OCI-LY7 (cell line): Measurements from ENCODE around the gene SEPSECS. TPM values are rescaled to one million over a fixed set of nuclear protein-coding genes. Genes with fewer than 3 reads are reported as not detected.

Experiments used
- BruUV-seq: library from RNA; stranded (reverse); fragments of 400-500 nt; replicated peaks from 2 replicates; lab custom pipeline; 2021; lab: Mats Ljungman, UMichigan
- CTCF ChIA-PET: fragments of 300-600 bp; sonication (Branson Sonifier 250); formaldehyde crosslinking; loops from one replicate; lab custom pipeline; 2022; ENCODE audit warnings: antibody characterized with exemption; ENCODE audit not compliant: unreplicated experiment; lab: Charles Lee
- POLR2A ChIA-PET: fragments of 300-600 bp; sonication (Branson Sonifier 250); formaldehyde crosslinking; loops from one replicate; lab custom pipeline; 2022; ENCODE audit warnings: antibody characterized with exemption; lab: Charles Lee
- DNase-seq: peaks from one replicate; pipeline ENCODE4 v3.0.0-alpha.2; 2015; ENCODE audit warnings: low spot score
- H2AFZ ChIP-seq: fragments of 200-600 bp; sonication (generic), shearing (Covaris generic); 2 replicates; pipeline ENCODE4 v1.6.1; 2014; ENCODE audit warnings: mild to moderate bottlenecking, antibody characterized with exemption, low read length, moderate library complexity
- H3K27ac ChIP-seq: fragments of 200-600 bp; sonication (generic); 2 replicates; pipeline ENCODE4 v1.5.1; 2014; ENCODE audit warnings: mixed run types, low read depth, mild to moderate bottlenecking, moderate library complexity, low read length, inconsistent platforms; ENCODE audit not compliant: poor library complexity, severe bottlenecking
- H3K36me3 ChIP-seq: fragments of 200-600 bp; sonication (generic); 2 replicates; pipeline ENCODE4 v1.6.1; 2014; ENCODE audit warnings: mild to moderate bottlenecking, antibody characterized with exemption, low read length, moderate library complexity, mixed read lengths; ENCODE audit not compliant: insufficient read depth
- H3K4me1 ChIP-seq: fragments of 200-600 bp; sonication (generic); 2 replicates; pipeline ENCODE4 v1.5.1; 2014; ENCODE audit warnings: mild to moderate bottlenecking, low read length; ENCODE audit not compliant: insufficient read depth, poor library complexity, severe bottlenecking
- H3K4me2 ChIP-seq: fragments of 200-600 bp; sonication (generic); 2 replicates; pipeline ENCODE4 v1.6.1; 2014; ENCODE audit warnings: mild to moderate bottlenecking, low read length
- H3K4me3 ChIP-seq: fragments of 200-600 bp; sonication (generic); 2 replicates; pipeline ENCODE4 v1.5.1; 2014; ENCODE audit warnings: mild to moderate bottlenecking, low read depth, low read length; ENCODE audit not compliant: poor library complexity, severe bottlenecking
- H3K79me2 ChIP-seq: fragments of 200-600 bp; sonication (generic); 2 replicates; pipeline ENCODE4 v1.6.1; 2016; ENCODE audit warnings: low read depth, mild to moderate bottlenecking, low read length, moderate library complexity, mixed read lengths; ENCODE audit not compliant: insufficient read depth
- H3K9me2 ChIP-seq: fragments of 200-600 bp; sonication (generic); 2 replicates; pipeline ENCODE4 v1.6.1; 2016; ENCODE audit warnings: mild to moderate bottlenecking, low read length, mixed read lengths; ENCODE audit not compliant: insufficient read depth
- H3K9me3 ChIP-seq: fragments of 200-600 bp; sonication (generic); 2 replicates; pipeline ENCODE4 v1.6.1; 2014; ENCODE audit warnings: mild to moderate bottlenecking, mixed run types, low read length, mixed read lengths
- H4K20me1 ChIP-seq: fragments of 200-600 bp; sonication (generic); 2 replicates; pipeline ENCODE4 v1.6.1; 2014; ENCODE audit warnings: mild to moderate bottlenecking, antibody characterized with exemption, low read length, moderate library complexity, mixed read lengths; ENCODE audit not compliant: insufficient read depth
- EZH2phosphoT487 ChIP-seq: fragments of 200-600 bp; sonication (generic); IDR thresholded peaks from 2 replicates; pipeline ENCODE4 v1.6.1; 2018; ENCODE audit warnings: low read depth, borderline replicate concordance, mild to moderate bottlenecking, mixed run types, antibody characterized with exemption, low read length, moderate library complexity, mixed read lengths
- intact Hi-C: fragments of 100-400 bp; cut with micrococcal nuclease; formaldehyde crosslinking; loops from one replicate; pipeline ENCODE4 v1.10.0; 2022; ENCODE audit not compliant: unreplicated experiment
- total RNA-seq, 2 experiments: library from RNA; depleted of rRNA in 1 of 2; stranded (reverse); fragments of >200 nt in 1 of 2; shearing (Covaris generic) in 1 of 2; gene quantifications; 2 replicates each; pipeline ENCODE4 v1.2.3, GENCODE V29; 2014 to 2022
- TF ChIP-seq, protein P1 (sequence below): fragments of 200-600 bp; sonication (generic); conservative IDR thresholded peaks from 2 replicates; pipeline ENCODE4 v1.5.1; 2014; ENCODE audit warnings: mild to moderate bottlenecking, antibody characterized with exemption, low read length, moderate library complexity, mixed read lengths

Gene SEPSECS
- total RNA-seq, 2 experiments from 2014 or later: 5.0 to 13.0 TPM

DNA sequence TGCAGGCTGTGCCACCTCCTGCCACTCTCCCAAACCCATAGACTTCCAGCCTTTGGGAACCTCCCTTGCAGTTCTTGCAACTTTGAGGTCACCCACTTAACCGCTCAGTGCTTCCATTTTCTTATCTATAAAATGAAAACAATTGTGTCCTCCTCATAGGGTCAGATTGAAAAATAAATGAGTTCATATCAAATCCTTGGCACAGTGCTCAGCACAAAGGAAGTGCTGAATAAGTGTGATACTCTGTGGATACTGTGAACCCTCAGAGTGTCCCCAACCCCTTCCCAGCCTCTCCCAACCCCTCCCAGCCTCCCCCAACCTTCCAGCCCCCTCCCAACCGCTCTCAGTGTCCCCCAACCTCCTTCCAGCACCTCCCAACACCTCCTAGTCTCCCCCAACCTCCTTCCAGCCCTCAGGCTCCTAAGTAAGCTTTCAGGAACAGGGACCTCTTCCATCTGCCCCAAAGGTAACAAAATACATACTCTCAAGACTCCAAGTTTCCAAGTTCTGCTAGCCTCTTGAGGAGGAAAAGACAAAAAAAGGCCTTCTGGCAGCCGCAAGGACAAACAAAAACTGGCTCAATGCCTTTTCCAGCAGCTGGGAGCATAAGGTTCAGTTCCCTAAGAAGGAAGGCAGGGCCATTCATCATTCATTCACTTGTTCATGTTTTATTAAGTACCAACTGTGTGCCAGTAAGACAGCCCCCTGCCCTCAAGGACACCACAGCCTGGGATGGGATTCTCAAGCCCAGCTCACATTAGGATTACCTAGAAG is 83.4 kb downstream of the SEPSECS start:
- intact Hi-C loops: no loop called here
- Histone ChIP-seq H2AFZ (no peak overlapping the region), H3K27ac (no peak overlapping the region), H4K20me1 (no peaks in the 10 kb centered on the region), H3K4me2 (no peak overlapping the region), H3K4me1 (no peaks in the 10 kb centered on the region), H3K9me2 (no peaks in the 10 kb centered on the region), H3K4me3 (no peak overlapping the region), H3K79me2 (no peaks in the 10 kb centered on the region), H3K36me3 (no peaks in the 10 kb centered on the region), H3K9me3 (no peaks in the 10 kb centered on the region)
- no peak for TF ChIP-seq EZH2phosphoT487
- TF ChIP-seq, protein P1, sequence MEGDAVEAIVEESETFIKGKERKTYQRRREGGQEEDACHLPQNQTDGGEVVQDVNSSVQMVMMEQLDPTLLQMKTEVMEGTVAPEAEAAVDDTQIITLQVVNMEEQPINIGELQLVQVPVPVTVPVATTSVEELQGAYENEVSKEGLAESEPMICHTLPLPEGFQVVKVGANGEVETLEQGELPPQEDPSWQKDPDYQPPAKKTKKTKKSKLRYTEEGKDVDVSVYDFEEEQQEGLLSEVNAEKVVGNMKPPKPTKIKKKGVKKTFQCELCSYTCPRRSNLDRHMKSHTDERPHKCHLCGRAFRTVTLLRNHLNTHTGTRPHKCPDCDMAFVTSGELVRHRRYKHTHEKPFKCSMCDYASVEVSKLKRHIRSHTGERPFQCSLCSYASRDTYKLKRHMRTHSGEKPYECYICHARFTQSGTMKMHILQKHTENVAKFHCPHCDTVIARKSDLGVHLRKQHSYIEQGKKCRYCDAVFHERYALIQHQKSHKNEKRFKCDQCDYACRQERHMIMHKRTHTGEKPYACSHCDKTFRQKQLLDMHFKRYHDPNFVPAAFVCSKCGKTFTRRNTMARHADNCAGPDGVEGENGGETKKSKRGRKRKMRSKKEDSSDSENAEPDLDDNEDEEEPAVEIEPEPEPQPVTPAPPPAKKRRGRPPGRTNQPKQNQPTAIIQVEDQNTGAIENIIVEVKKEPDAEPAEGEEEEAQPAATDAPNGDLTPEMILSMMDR: no peak
- ChIA-PET CTCF (no interaction called here), POLR2A (interaction anchor here (0.6 to 0.7 kb wide), 3 partner anchors 56 to 1268 kb away, joined by 3 to 4 read pairs (median 3); no protein-coding TSS in a partner anchor)
- DNase-seq: no peak
- BruUV-seq: no TSS peak

DNA sequence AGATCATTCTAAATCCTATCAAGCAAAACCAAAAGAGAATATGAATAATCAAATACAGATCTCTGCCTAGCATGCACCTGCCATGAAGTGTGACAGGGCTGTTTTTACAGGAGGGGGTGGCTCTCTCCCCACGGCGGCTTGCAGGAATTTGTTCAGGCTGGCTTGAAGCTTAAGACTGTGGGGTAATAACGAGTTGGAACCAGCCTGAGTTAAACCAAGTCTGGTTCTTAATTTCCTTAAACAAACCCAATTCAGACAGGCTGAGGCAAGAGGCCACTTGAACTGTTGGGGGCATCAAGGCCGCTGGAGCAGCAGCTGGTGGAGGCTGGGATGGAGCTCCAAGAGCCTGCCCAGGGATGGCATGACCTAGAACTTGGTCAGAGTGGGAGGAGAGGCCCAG is 84.4 kb downstream of the SEPSECS start:
- no peaks in the 10 kb centered on the region for H3K36me3 ChIP-seq
- H3K9me3 ChIP-seq: no peaks in the 10 kb centered on the region
- no peak overlapping the region for H2AFZ ChIP-seq
- ChIA-PET POLR2A (interaction anchor here (0.7 kb wide), 1 partner anchor 604 kb away, joined by 3 read pairs; no protein-coding TSS in a partner anchor), CTCF (no interaction called here)
- no peak overlapping the region for H3K4me3 ChIP-seq
- no peak overlapping the region for H3K27ac ChIP-seq
- H3K4me2 ChIP-seq: no peak overlapping the region
- no peaks in the 10 kb centered on the region for H4K20me1 ChIP-seq
- intact Hi-C loops: no loop called here
- TF ChIP-seq EZH2phosphoT487: no peak
- TF ChIP-seq, protein P1: no peak
- BruUV-seq: no TSS peak
- H3K79me2 ChIP-seq: no peaks in the 10 kb centered on the region
- no peak for DNase-seq
- H3K9me2 ChIP-seq: no peaks in the 10 kb centered on the region
- no peaks in the 10 kb centered on the region for H3K4me1 ChIP-seq

DNA sequence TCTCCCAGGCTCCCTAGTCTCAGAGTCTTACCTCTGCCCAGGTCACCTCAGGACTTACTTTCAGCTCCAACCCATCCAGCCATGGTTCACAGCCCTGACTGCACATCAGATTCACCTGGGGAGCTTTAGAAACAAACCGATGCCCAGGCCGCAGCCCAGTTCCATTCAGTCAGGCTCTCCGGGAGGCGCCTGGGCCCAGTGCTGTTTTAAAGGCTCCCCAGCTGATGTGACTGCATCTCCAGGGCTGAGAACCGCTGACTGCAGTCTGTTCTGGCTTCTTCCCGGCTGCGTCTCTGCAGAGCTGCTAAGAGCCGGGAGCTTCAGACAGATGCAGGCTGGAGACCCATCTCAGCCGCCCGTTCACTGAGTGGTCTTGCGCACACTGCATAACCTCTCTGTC is 85.1 kb downstream of the SEPSECS start:
- POLR2A ChIA-PET: no interaction called here
- H3K4me2 ChIP-seq: no peak overlapping the region
- H3K9me2 ChIP-seq: no peaks in the 10 kb centered on the region
- no peak overlapping the region for H3K4me3 ChIP-seq
- no peaks in the 10 kb centered on the region for H3K79me2 ChIP-seq
- TF ChIP-seq, protein P1: no peak
- no peaks in the 10 kb centered on the region for H4K20me1 ChIP-seq
- CTCF ChIA-PET: no interaction called here
- H3K9me3 ChIP-seq: no peaks in the 10 kb centered on the region
- intact Hi-C loops: no loop called here
- H3K4me1 ChIP-seq: no peaks in the 10 kb centered on the region
- no peak overlapping the region for H2AFZ ChIP-seq
- H3K36me3 ChIP-seq: no peaks in the 10 kb centered on the region
- no TSS peak for BruUV-seq
- H3K27ac ChIP-seq: no peak overlapping the region
- DNase-seq: no peak
